HG02642 (cell line): ENCODE results near the gene SCOC.
"Not testable (repeated sequence)": the region's sequence is repeated elsewhere in the genome, so short reads cannot be mapped to it uniquely, and the experiment has no call there.

Experiments used
- ATAC-seq: cut with Tn5 transposase; IDR thresholded peaks from one replicate; pipeline ENCODE4 v1.9.1; 2021; ENCODE audit warnings: mild to moderate bottlenecking; ENCODE audit not compliant: unreplicated experiment, poor library complexity

Gene SCOC

DNA sequence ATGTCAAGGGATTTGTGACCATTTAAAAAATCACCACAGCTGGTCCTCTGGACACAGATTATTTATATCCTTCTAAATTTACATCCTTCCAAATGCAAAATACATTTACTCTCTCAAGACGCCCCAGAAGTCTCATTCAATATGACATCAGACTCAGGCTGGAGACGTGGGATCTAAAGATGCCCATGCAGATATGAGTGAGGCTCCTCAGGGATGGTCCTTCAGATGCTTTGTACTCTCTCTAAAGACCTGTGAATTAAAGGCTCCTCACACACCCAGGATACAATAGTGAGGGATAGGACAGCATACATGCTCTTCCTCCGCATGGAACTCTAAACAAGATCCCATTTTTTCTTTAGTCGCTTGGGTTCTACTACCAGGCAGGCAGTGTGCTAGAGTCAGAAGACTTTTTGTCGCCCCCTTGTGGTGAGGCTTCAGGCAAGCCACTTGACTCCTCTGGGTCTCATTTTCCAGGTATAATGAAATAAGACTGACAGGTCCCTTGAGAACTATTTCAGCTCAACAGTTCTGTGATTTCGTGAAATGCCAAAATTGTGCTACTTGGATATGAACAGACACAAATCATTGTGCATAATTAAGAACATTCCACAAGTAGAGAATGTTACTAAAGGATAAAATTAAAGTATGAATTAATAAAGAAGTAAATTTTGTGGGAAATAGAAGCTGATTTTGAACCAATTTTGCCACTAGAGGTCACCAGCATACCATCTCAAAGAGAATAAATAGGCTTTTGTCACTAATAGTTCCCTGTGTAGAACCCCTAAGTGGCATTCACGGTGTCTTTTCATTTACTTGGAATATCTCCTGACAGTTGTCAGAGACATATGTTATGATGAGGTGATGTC is 13.7 kb upstream of the SCOC start:
- peak; percentile 97 for ATAC-seq

DNA sequence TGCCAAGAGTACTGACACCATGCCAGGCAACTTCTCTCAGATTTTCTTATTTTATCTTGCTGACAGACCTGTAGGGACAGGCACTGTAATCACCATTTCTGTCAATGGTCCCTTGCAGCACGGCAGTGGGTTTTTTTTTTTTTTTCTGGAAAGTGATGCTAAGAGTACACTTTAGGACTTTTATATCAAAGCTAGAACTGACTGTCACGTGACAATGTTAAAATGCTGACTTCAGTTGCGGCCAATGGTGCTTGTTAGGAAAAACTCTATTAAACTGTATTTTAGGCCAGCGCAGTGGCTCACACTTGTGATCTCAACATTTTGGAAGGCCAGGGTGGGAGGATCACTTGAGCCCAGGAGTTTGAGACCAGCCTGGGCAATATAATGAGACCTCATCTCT is 12.3 kb upstream of the SCOC start:
- ATAC-seq = no peak

DNA sequence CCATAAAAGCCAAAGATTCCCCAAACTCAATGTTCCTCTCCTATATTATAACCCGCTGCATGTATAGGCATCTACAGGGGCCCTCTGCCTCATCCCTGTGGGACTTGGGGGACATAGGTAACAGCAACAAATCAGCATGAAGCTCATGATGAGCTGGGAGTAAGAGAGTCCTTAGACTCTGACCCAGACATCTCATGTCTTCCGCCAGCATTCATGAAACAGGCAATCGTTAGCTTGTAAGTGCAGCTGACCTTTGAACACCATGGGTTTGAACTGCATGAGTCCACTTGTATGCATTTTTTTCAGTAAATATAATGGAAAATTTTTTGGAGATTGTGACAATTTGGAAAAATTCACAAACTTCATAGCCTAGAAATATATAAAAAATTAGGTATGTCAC is 10.4 kb upstream of the SCOC start:
- no peak for ATAC-seq

DNA sequence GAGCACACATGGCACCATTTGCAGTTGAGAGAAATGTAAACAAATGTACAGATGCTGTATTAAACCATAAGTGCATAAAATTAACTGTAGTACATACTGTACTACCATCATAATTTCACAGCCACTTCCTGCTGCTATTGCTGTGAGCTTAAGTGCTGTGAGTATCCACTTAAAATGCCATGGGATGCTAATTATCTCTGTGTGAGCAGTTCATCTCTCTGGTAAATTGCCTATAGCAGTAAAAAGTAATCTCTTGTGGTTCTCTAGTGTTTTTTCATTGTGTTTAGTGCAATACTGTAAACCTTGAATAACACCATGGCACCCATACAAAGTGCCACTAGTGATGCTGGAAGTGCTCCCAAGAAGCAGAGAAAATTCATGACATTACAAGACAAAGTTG is 9.9 kb upstream of the SCOC start:
- ATAC-seq = no peak

DNA sequence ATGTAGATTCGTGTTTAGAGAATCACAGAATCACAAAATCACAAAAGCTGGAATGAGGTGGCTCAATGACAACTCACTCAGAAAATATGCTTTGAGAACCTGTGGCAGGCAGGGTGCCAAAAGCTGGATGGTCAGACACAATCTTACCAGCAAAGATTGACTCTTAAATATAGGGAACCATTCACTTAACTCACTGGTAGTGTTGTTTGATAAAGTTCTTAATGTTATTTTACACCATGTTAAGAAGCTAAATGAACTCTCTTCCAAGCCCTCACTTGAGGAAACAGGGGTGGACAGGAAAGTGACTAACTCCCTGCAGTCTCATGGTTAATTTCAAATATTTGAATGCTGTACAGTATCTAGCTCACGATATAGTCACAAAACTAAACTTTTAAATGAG is 5.7 kb upstream of the SCOC start:
- ATAC-seq = no peak

DNA sequence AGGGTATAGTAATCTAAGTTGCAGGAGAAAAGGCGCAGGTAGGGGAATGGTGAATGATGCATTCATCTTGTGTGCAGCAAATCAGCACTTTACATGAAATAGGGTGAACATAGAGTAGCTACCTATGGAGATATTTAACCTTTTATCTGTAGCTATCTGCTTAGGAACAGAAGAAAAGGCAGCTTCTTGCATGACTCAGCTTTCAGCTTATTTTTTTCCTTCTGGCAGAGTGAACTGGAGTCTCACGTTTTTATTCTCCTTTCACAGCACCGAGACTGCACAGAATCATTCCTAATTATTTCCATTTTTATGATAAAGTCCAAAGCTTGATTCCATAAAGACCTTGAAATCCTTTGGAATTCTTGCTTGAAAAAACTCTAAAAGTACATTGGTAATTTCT is 4.8 kb upstream of the SCOC start:
- ATAC-seq = no peak

DNA sequence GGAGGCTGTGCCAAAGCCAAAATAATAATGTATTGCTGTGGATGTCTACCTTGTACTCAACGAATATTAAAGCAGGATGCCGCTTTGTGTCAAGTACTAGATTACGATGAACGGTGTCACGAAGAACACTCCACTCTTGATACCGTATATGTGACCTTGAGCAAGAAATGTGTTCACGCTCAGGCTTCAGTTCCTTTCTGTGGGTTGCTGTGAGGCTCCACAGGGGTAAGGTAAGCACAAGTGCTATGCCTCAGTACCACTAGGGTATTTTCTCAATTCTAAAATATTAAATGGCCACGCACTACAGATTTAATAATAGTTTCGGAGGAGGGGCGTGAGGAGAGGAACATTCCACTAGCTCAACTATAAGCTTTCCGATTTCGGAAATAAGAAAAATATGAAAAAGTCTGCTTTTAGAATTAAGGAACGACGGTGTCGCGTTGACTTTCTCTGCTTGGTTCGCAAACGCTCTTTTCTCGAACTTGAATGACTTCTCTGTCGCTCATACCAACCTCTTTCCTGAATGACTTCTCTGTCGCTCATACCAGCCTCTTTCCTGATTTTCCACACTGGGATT is 607 bp upstream of the SCOC start:
- ATAC-seq = peak; percentile 53

DNA sequence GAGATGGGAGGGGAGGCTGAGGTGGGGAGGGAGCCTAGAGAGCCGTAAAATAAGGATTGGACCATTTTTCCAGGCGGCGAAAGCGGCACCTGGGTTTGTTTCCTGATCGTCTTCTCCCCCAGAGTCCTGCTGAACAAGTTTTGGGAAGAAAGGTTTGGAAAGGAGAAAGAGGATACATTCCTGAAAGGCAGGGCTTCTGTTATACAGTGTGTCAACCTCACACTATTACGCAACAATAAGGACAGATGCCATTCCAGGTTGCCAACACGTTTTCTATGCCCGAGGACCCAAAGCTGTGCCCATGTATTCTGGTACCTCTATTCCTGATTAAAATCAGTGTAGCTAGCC is 658 bp downstream of the SCOC start:
- no peak for ATAC-seq

DNA sequence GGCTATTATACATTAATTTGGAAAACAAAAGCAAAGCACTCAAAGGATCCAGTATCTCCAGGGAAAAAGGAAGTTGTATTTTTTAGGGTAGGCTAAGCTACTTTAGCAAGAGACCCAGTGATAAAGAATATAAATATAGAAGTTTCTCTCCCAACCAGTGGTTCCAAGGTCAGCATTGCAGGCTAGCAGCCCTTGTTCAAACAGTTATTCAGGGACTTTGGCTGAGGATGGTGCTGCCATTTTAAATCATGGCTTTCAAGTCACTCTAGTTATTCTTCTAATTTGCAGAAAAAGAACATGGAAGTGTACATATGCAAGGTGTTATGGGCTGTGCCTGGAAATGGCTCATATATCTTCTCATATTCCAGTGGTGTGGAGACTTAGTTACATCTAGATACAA is 9.3 kb downstream of the SCOC start:
- ATAC-seq = no peak

DNA sequence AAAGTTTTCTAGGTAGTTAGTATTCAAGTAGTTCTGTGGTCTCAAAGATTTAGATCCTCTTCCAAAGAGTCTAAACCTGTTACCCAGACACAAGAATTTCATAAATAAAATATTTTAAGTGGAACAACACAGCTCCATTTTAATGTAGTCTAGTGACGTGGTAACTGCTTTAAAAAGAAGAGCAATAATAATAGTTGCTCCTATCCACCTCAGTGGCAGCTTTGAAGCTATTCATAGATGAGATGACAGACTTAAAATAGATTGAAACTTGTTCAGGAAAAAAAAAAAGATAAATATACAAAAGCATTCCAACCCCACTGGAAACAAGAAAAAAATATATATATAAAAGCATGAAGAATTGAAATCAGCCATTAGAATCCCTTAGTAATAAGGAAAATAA is 14.6 kb downstream of the SCOC start:
- ATAC-seq = no peak

DNA sequence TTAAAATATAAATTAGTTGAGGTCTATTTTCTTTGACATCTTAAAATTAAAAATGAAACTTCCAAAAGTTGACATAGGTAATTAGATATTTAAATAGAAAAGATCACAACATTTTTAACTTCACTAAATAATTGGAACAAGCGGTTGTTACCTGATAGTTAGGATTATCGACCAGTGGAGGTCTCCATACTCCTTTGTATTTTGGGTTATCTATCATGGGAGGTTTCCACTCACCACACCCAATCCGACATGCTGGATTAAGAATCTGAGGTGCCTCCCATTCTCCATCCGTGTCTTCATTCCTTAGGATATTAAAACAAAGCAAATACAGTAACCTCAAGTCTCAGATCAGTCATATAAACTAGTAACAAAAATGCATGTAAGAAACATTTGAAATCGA is 22.2 kb downstream of the SCOC start:
- ATAC-seq = no peak

DNA sequence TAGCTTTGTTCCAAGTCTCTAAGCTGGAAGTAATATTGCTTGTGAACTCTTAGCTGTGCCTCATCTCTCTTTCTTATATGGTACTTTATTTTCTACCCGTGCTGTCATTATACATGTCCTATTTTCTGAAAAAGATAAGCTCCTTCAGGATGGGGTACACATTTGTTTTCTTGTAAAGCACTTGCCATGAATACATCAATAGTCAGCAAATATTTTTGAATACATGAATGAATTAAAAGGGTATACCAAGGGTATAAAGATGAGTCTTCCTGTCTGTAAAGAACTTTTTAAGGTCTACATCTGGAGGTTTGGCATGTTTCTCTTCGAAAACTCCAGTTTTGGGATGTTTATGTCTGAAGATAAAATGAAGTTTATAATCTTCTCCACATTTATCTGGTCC is 26.7 kb downstream of the SCOC start:
- no peak for ATAC-seq

DNA sequence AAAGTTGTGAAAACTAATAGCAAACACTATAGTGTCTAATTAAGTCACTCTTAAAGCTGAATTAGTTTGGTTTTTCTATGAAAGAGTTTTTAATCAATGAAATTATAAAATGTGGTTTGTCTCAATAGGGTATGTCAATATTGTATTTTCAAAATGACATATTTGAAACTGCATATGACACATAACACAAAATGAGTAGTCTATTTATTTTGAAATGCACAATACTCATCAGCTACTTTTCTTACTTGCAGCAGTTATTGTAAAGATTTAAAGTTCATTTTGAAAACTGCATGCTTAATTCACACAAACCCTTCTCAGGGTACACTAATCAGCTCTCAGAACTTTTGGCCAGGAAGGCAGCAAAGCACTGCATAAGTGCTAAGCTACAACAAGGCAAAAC is 32.8 kb downstream of the SCOC start:
- no peak for ATAC-seq

DNA sequence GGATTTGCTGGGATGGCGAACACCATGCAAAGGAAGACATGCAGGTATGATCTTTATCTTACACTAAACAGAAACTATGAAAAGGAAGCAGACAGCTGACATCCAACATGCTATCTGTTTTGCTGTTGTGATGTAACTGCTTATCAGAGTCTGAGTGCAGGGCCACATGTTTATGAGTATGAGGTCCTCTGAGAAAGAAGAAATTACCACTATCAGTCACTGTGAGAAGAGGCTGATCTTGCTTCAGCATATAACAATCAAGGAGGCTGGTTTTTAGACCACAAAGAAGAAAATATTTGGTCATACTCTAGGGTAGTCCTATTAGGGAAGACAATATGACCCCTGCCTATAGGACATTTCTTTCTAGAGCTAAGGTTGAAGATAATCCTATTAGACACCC is 35.5 kb downstream of the SCOC start:
- ATAC-seq = no peak

DNA sequence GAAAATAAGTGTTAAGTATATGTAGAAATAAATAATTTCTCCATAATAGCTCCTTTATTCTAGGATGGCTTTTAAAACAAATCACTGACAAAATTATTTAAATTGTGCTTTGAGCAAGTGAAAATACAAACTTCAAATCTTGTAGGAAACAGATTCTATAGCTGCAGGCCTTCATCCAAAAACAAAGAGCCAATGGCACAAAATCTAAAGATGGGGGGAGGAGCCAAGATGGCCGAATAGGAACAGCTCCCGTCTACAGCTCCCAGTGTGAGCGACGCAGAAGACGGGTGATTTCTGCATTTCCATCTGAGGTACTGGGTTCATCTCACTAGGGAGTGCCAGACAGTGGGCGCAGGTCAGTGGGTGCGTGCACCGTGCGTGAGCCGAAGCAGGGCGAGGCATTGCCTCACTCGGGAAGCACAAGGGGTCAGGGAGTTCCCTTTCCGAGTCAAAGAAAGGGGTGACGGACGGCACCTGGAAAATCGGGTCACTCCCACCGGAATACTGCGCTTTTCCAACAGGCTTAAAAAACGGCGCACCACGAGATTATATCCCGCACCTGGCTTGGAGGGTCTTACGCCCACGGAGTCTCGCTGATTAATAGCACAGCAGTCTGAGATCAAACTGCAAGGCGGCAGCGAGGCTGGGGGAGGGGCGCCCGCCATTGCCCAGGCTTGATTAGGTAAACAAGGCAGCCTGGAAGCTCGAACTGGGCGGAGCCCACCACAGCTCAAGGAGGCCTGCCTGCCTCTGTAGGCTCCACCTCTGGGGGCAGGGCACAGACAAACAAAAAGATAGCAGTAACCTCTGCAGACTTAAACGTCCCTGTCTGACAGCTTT is 39.9 kb downstream of the SCOC start:
- ATAC-seq = not testable (repeated sequence)

DNA sequence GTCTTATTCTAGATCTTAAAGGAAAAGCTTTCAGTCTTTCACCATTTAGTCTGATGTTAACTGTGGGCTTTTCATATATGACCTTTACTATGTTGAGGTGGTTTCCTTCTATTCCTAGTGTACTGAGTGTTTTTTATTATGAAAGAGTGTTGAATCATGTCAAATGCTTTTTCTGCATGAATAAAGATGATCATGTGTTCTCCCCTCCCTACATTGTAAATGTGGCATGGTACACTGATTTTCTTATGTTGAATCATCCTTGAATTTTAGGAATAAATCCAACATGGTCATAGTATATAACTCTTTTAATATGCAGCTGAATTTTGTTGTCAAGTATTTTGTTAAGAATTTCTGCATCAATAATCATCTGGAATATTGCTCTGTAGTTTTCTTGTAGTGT is 49.7 kb downstream of the SCOC start:
- ATAC-seq = no peak

DNA sequence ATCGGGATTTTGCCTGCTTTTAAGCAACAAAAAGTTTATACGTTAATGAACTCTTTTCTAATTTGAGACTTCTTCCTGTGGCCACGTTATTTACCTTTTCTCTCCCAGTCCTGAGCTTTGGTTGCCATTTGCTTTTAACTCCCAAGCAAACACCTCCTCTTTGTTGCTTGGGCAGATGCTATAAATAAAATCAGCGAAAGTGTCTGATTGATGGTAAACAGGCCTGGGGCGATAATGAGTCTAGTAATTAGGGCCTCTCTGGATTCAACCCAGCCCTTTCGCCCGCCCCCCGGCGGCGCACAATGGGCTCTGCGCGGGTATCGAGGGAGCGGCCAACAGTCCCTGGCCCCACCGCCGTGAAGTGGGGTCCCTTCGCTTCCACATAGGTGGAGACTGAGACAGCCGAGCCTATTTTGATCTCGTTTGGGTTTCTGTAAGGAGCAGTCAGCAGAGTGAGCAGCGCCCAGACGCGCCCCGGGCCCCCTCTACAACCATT is 53.2 kb downstream of the SCOC start:
- peak; percentile 11 for ATAC-seq

DNA sequence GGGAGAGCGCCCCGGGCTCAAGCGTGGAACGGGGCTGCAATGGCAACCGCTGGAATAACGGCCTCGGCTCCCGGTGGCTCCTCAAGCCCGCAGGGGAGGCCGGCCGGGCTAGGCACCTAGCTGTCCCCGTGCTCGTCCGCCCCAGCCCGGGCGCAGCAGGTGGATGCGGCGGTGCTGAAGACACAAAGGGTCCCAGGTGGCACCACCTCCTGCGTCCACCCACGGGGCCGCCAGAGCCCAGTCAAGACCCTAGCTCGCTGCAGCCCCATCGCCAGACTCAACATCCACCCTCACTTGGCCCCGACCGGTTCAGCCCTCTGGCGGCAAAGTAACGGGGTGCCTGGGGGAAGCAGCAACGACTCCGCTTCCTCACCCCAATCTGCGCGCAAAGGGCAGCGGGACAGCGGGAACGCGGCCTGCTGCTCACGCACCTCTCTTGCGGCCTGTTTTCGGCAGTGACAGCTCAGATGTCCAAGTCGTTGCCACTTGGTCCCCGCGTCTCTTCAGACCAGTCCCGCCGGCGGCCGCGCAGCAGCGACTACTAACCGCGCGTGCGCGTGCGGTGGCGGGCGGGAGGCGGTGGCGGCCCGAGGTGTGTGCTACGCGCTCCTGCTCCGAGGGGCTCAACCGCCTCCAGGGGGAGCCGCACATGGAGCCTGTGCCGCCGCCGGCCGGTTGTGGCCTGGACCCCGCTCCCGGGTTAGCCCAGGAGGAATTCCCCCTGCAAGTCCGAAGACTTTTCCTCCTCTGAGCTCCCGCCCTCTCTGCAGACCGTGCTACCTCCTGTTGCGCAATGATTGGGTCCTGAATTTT is 53.9 kb downstream of the SCOC start, which contains the start of gene CLGN:
Gene CLGN, minus strand, starts transcription at position 543 of the 813 bp plus-strand sequence. CDS start 14,570 bp downstream, outside the sequence.
- peak; percentile 94 for ATAC-seq

DNA sequence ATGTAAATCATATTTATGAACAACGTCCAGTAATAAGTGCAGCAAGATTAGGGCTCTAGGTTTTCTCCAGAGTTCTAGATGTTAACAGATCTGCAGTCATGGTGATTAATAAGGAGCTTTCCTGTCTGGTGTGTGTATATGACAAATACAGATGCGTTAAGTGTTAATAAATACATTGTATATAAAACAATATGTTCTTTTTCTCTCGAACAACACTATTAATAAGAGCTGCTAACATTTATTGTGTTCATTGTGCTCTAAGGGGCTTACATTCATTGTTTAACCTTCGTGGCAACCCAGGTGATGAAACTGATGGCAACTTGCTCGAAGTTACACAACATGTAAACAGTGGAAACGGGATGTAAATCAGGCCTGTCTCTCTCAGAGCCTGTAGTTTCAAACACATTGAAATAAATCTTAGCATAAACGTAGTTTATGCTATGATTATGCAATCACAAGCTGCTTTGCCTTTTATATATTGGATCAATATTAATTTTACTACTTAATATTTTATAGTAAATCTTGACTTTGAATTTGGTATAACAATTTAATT is 54.5 kb downstream of the SCOC start:
- no peak for ATAC-seq
